HepG2 (cell line): ENCODE results near the gene ANKRD11. TPM values are rescaled to one million over a fixed set of nuclear protein-coding genes. Genes with fewer than 3 reads are reported as not detected.

ENCODE experiments used
- ATF2 ChIP-seq: sonication (generic); formaldehyde crosslinking; IDR thresholded peaks from 2 replicates; pipeline ENCODE4 v1.4.0; 2020; ENCODE audit warnings: missing genetic modification reagents
- CENPX ChIP-seq: sonication (generic); formaldehyde crosslinking; IDR thresholded peaks from 2 replicates; pipeline ENCODE4 v1.9.0; 2021; ENCODE audit warnings: mild to moderate bottlenecking, missing genetic modification reagents, moderate library complexity
- CTCF ChIP-seq: sonication (generic); formaldehyde crosslinking; IDR thresholded peaks from 2 replicates; pipeline ENCODE4 v1.5.0; 2020; ENCODE audit warnings: mild to moderate bottlenecking, missing genetic modification reagents, moderate library complexity
- HDAC1 ChIP-seq: sonication (generic); formaldehyde crosslinking; IDR thresholded peaks from 2 replicates; pipeline ENCODE4 v1.5.1; 2020; ENCODE audit warnings: mild to moderate bottlenecking, missing genetic modification reagents
- JDP2 ChIP-seq: sonication (generic); formaldehyde crosslinking; IDR thresholded peaks from 2 replicates; pipeline ENCODE4 v1.8.1; 2022; ENCODE audit warnings: missing genetic modification reagents, borderline replicate concordance
- KLF9 ChIP-seq: IDR thresholded peaks from 2 replicates; pipeline ENCODE4 v1.6.1; 2016; ENCODE audit warnings: low read depth
- MED1 ChIP-seq: sonication (generic); formaldehyde crosslinking; IDR thresholded peaks from 2 replicates; pipeline ENCODE4 v1.4.0; 2020; ENCODE audit warnings: missing genetic modification reagents
- NCOA2 ChIP-seq: sonication (generic); formaldehyde crosslinking; IDR thresholded peaks from 2 replicates; pipeline ENCODE4 v1.8.0; 2022; ENCODE audit warnings: inconsistent platforms
- NFYC ChIP-seq: IDR thresholded peaks from 2 replicates; pipeline ENCODE4 v1.6.1; 2016; ENCODE audit warnings: missing genetic modification reagents, missing compliant biosample characterization
- RXRB ChIP-seq: IDR thresholded peaks from 2 replicates; pipeline ENCODE4 v1.6.1; 2016; ENCODE audit warnings: borderline replicate concordance, missing genetic modification reagents, missing compliant biosample characterization
- SNAPC5 ChIP-seq: sonication (generic); formaldehyde crosslinking; IDR thresholded peaks from 2 replicates; pipeline ENCODE4 v1.8.1; 2023; ENCODE audit warnings: mild to moderate bottlenecking, missing genetic modification reagents, borderline replicate concordance
- SOX13 ChIP-seq, 3 experiments: fragments of 450-650 bp in 1 of 3; sonication (generic) in 1 of 3; formaldehyde crosslinking in 1 of 3; IDR thresholded peaks in 2 of 3; conservative IDR thresholded peaks in 1 of 3; 2 replicates each; pipeline versions ENCODE4 v1.5.0 to v1.6.1; 2016 to 2020; ENCODE audit warnings: antibody characterized with exemption in 1 of 3, mild to moderate bottlenecking in 1 of 3, missing compliant biosample characterization in 1 of 3, missing genetic modification reagents in 1 of 3, moderate library complexity in 1 of 3
- ZNF317 ChIP-seq: sonication (generic); formaldehyde crosslinking; IDR thresholded peaks from 2 replicates; pipeline ENCODE4 v1.5.0; 2020; ENCODE audit warnings: mild to moderate bottlenecking, missing genetic modification reagents
- ZNF331 ChIP-seq: sonication (generic); formaldehyde crosslinking; IDR thresholded peaks from 2 replicates; pipeline ENCODE4 v1.4.0; 2020; ENCODE audit warnings: missing genetic modification reagents
- ZNF441 ChIP-seq: sonication (generic); formaldehyde crosslinking; IDR thresholded peaks from 2 replicates; pipeline ENCODE4 v1.7.0; 2021; ENCODE audit warnings: missing genetic modification reagents, borderline replicate concordance
- ZNF468 ChIP-seq: sonication (generic); formaldehyde crosslinking; IDR thresholded peaks from 2 replicates; pipeline ENCODE4 v1.8.0; 2022; ENCODE audit warnings: mild to moderate bottlenecking, moderate library complexity, missing genetic modification reagents
- ZNF780A ChIP-seq: sonication (generic); formaldehyde crosslinking; IDR thresholded peaks from 2 replicates; pipeline ENCODE4 v1.8.0; 2022; ENCODE audit warnings: mild to moderate bottlenecking, missing genetic modification reagents, moderate library complexity
- polyA plus RNA-seq, 8 experiments: library from polyadenylated mRNA; depleted of rRNA in 3 of 8; stranded (reverse) in 7 of 8; unstranded in 1 of 8; fragments of >200 nt; fragmentation: Illumina TruSeq in 4 of 8; extraction: Trizol in 4 of 8; gene quantifications; 2 replicates each; pipeline versions ENCODE4 v1.2.1 to v1.2.3, GENCODE V29; 2011 to 2016; ENCODE audit warnings: low read depth in 4 of 8, missing spikeins in 1 of 8, mixed read lengths in 1 of 8; ENCODE audit not compliant: insufficient read depth in 1 of 8
- total RNA-seq, 5 experiments: library from RNA; depleted of rRNA; stranded (reverse); fragments of >200 nt; fragmentation: Illumina TruSeq; extraction: Trizol; gene quantifications; 2 replicates each; pipeline ENCODE4 v1.2.3, GENCODE V29; 2016; ENCODE audit warnings: low read depth in 1 of 5
- TF ChIP-seq, protein P1 (sequence below): IDR thresholded peaks from 2 replicates; pipeline ENCODE4 v1.4.0; 2020; ENCODE audit warnings: mild to moderate bottlenecking, missing genetic modification reagents
- TF ChIP-seq, protein P2 (sequence below): sonication (generic); formaldehyde crosslinking; IDR thresholded peaks from 2 replicates; pipeline ENCODE4 v1.4.0; 2020; ENCODE audit warnings: missing genetic modification reagents
- TF ChIP-seq, protein P3 (sequence below): sonication (generic); formaldehyde crosslinking; IDR thresholded peaks from 2 replicates; pipeline ENCODE4 v1.5.1; 2020; ENCODE audit warnings: missing genetic modification reagents, mild to moderate bottlenecking, borderline replicate concordance

ANKRD11 gene
- total and polyA plus RNA-seq, 2 of the 13 experiments (the other 11 are each of a cell fraction or from before 2014, with no cell fraction given) = 21.4 to 38.4 TPM

DNA sequence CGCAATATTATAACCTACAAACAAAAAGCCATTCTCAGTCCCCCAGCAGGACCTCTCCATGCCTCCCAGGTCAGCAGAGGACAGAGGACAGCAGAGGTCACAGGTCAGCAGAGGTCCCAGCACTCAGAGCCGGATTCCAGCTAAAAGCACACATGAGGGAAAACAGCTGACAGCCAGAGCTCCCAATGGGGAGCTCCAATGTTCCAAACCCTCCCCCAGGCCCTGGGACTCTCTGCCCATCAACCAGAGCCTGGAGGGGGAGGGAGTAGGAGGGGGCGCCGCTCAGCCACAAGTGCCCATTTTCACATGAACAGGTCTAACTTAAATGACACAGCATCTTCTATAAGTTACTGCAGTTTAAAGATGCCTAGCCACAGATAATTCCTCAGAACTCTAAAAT is 77.5 kb downstream of the ANKRD11 start (continued):
- TF ChIP-seq, protein P1, sequence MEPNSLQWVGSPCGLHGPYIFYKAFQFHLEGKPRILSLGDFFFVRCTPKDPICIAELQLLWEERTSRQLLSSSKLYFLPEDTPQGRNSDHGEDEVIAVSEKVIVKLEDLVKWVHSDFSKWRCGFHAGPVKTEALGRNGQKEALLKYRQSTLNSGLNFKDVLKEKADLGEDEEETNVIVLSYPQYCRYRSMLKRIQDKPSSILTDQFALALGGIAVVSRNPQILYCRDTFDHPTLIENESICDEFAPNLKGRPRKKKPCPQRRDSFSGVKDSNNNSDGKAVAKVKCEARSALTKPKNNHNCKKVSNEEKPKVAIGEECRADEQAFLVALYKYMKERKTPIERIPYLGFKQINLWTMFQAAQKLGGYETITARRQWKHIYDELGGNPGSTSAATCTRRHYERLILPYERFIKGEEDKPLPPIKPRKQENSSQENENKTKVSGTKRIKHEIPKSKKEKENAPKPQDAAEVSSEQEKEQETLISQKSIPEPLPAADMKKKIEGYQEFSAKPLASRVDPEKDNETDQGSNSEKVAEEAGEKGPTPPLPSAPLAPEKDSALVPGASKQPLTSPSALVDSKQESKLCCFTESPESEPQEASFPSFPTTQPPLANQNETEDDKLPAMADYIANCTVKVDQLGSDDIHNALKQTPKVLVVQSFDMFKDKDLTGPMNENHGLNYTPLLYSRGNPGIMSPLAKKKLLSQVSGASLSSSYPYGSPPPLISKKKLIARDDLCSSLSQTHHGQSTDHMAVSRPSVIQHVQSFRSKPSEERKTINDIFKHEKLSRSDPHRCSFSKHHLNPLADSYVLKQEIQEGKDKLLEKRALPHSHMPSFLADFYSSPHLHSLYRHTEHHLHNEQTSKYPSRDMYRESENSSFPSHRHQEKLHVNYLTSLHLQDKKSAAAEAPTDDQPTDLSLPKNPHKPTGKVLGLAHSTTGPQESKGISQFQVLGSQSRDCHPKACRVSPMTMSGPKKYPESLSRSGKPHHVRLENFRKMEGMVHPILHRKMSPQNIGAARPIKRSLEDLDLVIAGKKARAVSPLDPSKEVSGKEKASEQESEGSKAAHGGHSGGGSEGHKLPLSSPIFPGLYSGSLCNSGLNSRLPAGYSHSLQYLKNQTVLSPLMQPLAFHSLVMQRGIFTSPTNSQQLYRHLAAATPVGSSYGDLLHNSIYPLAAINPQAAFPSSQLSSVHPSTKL (CRISPR knock-in tag) = peak; percentile 43; the same call in 1 of the 2 replicates
- TF ChIP-seq CTCF (CRISPR knock-in tag) (0 out of 2 replicates have a peak, but pooled peaks have one; percentile 11), ZNF331 (CRISPR knock-in tag) (peak; percentile 35; the same call in 1 of the 2 replicates), ZNF468 (CRISPR knock-in tag) (no peak), CENPX (CRISPR knock-in tag) (no peak), HDAC1 (CRISPR knock-in tag) (peak; percentile 60; the same call in 1 of the 2 replicates), NCOA2 (CRISPR knock-in tag) (peak; percentile 44; the same call in 1 of the 2 replicates), ATF2 (CRISPR knock-in tag) (0 out of 2 replicates have a peak, but pooled peaks have one; percentile 32), MED1 (CRISPR knock-in tag) (peak; percentile 58), SNAPC5 (CRISPR knock-in tag) (no peak), NFYC (no peak; the same call in 1 of the 2 replicates), KLF9 (CRISPR knock-in tag) (no peak), ZNF441 (CRISPR knock-in tag) (no peak), RXRB (peak; percentile 99), SOX13 (IDR thresholded peaks at IDR 0.05) (no peak), SOX13 (CRISPR knock-in tag; conservative IDR thresholded peaks at IDR 0.05 in 1 of 2, IDR thresholded peaks at IDR 0.05 in 1 of 2) (peak in 1 of 2 experiments; percentile 61; a peak in 1 of 4 replicates), ZNF780A (no peak), JDP2 (CRISPR knock-in tag) (no peak), ZNF317 (peak; percentile 74; the same call in 1 of the 2 replicates)
- TF ChIP-seq, protein P2, sequence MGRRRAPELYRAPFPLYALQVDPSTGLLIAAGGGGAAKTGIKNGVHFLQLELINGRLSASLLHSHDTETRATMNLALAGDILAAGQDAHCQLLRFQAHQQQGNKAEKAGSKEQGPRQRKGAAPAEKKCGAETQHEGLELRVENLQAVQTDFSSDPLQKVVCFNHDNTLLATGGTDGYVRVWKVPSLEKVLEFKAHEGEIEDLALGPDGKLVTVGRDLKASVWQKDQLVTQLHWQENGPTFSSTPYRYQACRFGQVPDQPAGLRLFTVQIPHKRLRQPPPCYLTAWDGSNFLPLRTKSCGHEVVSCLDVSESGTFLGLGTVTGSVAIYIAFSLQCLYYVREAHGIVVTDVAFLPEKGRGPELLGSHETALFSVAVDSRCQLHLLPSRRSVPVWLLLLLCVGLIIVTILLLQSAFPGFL = no peak
- TF ChIP-seq, protein P3, sequence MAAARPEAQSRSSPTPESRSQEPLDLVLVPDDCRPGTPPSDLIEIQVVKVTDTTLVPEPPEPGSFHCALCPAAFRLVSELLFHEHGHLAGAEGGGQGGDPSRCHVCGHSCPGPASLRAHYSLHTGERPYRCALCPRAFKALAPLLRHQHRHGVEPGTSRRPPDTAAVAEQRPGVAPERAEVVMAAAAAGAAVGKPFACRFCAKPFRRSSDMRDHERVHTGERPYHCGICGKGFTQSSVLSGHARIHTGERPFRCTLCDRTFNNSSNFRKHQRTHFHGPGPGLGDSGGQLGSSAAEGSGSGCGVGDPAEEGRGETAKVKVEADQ (CRISPR knock-in tag) = no peak
